NB4 (cell line): ENCODE results near the gene LPP.

Experiments
- DNase-seq: peaks from one replicate; pipeline ENCODE4 v3.0.0; 2010; ENCODE audit warnings: low read depth
- H3K4me3 ChIP-seq: one replicate; pipeline ENCODE4 v1.5.1; 2011; ENCODE audit warnings: mild to moderate bottlenecking, low read depth, low read length, moderate library complexity
- MYC ChIP-seq: IDR thresholded peaks from 2 replicates; pipeline ENCODE4 v1.6.1; 2011; ENCODE audit warnings: low read depth, low read length
- POLR2A ChIP-seq: IDR thresholded peaks from 2 replicates; pipeline ENCODE4 v1.6.1; 2011; ENCODE audit warnings: mild to moderate bottlenecking; ENCODE audit not compliant: insufficient read length; ENCODE audit errors: extremely low read depth
- TF ChIP-seq, protein P1 (sequence below): IDR thresholded peaks from 2 replicates; pipeline ENCODE4 v1.6.1; 2011; ENCODE audit warnings: low read depth, low read length
- TF ChIP-seq, protein P2 (sequence below): IDR thresholded peaks from one replicate; pipeline ENCODE4 v1.5.1; 2012; ENCODE audit warnings: low read depth, low read length

The LPP gene

DNA sequence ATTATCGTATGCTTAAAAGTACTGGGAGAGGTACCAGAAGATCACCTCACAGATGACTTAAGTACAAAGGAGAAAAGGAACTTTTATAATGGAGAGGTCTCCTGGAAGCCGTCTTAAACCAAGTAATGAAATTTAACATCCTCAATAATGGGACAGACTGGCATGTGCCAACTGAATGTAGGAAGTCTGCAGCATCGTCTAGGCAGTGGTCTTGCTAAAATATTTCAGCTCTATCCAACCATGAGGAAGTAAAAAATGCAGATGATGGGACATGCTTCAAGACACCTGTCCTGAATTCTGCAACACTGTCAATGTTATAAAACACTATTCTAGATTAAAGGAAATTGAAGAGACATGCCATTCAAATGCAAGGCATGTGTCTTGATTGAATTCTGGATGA, 559.0 kb downstream of the LPP start:
- no peak overlapping the region for H3K4me3 ChIP-seq
- TF ChIP-seq POLR2A = no peak
- no peak for TF ChIP-seq MYC
- TF ChIP-seq, protein P1, sequence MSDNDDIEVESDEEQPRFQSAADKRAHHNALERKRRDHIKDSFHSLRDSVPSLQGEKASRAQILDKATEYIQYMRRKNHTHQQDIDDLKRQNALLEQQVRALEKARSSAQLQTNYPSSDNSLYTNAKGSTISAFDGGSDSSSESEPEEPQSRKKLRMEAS = no peak
- TF ChIP-seq, protein P2, sequence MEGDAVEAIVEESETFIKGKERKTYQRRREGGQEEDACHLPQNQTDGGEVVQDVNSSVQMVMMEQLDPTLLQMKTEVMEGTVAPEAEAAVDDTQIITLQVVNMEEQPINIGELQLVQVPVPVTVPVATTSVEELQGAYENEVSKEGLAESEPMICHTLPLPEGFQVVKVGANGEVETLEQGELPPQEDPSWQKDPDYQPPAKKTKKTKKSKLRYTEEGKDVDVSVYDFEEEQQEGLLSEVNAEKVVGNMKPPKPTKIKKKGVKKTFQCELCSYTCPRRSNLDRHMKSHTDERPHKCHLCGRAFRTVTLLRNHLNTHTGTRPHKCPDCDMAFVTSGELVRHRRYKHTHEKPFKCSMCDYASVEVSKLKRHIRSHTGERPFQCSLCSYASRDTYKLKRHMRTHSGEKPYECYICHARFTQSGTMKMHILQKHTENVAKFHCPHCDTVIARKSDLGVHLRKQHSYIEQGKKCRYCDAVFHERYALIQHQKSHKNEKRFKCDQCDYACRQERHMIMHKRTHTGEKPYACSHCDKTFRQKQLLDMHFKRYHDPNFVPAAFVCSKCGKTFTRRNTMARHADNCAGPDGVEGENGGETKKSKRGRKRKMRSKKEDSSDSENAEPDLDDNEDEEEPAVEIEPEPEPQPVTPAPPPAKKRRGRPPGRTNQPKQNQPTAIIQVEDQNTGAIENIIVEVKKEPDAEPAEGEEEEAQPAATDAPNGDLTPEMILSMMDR = no peak
- DNase-seq = no peak

DNA sequence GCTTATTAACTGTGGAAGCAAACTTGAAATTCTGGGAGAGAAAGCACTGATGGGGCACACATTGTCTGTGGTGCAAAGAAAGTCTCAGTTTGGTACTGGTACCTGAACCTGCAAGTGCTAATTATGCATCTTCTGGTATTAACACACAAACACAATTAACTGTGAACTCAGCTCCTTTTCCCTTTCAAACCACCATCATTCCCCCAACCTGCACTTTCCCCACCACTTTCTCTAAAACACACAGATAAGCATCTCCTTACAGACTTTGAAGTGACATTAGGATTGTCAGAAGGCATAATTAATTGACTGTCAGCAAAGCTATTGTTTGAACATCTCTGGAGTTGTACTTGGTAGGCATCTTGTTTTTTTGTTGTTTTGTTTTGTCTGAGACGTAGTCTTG, 565.6 kb downstream of the LPP start:
- no peak for DNase-seq
- TF ChIP-seq POLR2A (no peak), MYC (no peak)
- TF ChIP-seq, protein P2 = no peak
- TF ChIP-seq, protein P1 = no peak

DNA sequence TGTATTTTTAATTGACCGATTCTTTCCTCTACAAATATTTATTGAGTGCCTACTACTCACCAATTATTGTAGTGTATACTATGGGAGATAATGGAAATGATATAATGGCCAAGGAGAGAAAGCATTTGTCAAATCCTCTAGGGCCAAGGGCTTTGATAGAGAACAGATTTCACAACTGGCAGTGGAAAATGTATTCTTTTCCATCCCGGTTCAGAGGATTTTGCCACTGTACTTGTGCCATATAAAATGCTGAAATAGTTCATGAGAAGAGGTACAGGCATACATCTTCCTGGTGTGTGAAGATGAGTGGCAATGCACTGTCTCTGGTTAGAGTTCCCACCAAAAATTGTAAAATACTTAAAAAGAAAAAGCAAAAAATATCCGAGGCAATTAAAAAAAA, 566.3 kb downstream of the LPP start:
- TF ChIP-seq, protein P2 = no peak
- DNase-seq = no peak
- no peak overlapping the region for H3K4me3 ChIP-seq

More for the DNA sequence above, 565.6 kb downstream of the LPP start:
- H3K4me3 ChIP-seq = no peak overlapping the region

DNA sequence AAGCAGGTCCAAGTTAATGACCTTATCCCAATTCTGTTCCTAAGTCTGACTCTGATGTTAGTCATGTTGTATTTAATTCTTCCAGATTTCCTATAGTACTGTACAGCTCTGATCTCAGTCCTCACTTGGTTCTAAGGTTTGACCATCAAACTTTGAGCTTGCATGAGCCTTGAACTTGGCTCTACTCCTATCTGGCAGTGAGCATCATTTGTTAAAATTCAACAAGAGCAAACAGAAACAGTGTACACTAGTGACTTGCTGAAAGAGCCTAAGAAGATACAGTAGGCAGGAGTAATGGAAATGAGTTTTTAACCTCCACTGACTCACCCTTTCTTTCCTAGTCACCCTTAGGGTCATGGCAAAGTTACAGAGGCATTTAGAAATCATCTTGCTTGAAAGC, 566.7 kb downstream of the LPP start:
- no peak for DNase-seq
- no peak overlapping the region for H3K4me3 ChIP-seq
- TF ChIP-seq, protein P2 = no peak
- TF ChIP-seq MYC (no peak), POLR2A (no peak)
- TF ChIP-seq, protein P1 = no peak

DNA sequence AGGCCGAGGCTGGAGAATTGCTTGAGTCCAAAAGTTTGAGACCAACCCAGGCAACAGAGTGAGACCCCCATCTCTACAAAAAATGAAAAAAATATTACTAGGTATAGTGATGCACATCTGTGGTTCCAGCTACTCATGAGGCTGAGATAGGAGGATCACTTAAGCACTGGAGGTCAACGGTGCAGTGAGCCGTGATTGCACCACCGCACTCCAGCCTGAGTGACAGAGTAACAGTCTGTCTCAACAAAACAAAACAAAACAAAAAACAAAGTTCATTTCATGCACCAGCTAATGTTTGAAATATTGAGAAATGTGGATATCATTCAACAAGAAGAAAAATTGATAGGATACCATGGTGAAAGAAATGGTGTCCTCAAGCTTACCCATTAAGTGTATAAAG, 567.4 kb downstream of the LPP start:
- TF ChIP-seq POLR2A = no peak
- TF ChIP-seq, protein P1 = no peak
- TF ChIP-seq MYC = no peak
- no peak for DNase-seq
- no peak overlapping the region for H3K4me3 ChIP-seq

DNA sequence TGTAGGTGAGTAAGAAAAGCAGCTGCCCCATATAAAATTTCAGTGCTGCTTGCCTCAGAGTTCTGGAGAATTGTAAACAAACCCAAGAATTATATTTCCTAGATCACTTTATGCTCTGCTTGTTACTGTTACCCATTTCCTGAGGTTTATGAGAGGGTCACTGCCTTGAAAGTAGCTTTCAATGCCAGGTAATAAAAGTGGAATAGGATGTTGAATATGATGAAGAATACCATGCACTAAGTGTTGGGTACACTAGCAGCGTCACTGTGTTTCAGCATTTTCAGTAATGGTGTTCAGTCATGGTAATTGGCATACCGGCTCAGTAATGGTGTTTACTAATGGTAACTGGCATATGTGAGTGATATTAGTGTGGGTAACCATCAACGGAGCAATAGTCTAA, 568.0 kb downstream of the LPP start:
- H3K4me3 ChIP-seq = no peak overlapping the region
- TF ChIP-seq POLR2A (no peak), MYC (no peak)
- TF ChIP-seq, protein P2 = no peak
- TF ChIP-seq, protein P1 = no peak
- no peak for DNase-seq
